Skeletal muscle tissue (tissue), 4 donors: Measurements from ENCODE around the gene DLG2. TPM values are rescaled to one million over a fixed set of nuclear protein-coding genes. Genes with fewer than 3 reads are reported as not detected.

Experiments
- H3K27ac ChIP-seq: one replicate; pipeline ENCODE4 v1.7.0; 2013; ENCODE audit warnings: mild to moderate bottlenecking, low read depth, low read length, inconsistent platforms
- H3K27me3 ChIP-seq, 3 donors: one replicate each; pipeline ENCODE4 v1.7.0; 2013; ENCODE audit warnings: low read length in 3 of 3; ENCODE audit not compliant: control insufficient read depth in 3 of 3, insufficient read depth in 3 of 3
- H3K36me3 ChIP-seq, 3 donors: one replicate each; pipeline ENCODE4 v1.7.0; 2013; ENCODE audit warnings: low read length in 3 of 3; ENCODE audit not compliant: control insufficient read depth in 3 of 3, insufficient read depth in 3 of 3
- H3K4me1 ChIP-seq, 3 donors: one replicate each; pipeline ENCODE4 v1.7.0; 2013; ENCODE audit warnings: low read length in 3 of 3, mild to moderate bottlenecking in 3 of 3; ENCODE audit not compliant: control insufficient read depth in 3 of 3, insufficient read depth in 3 of 3
- H3K4me3 ChIP-seq, 3 donors: one replicate each; pipeline ENCODE4 v1.7.0; 2013; ENCODE audit warnings: low read length in 3 of 3
- H3K9ac ChIP-seq, 3 donors: one replicate each; pipeline ENCODE4 v1.7.0; 2013; ENCODE audit warnings: low read length in 3 of 3, mild to moderate bottlenecking in 3 of 3, moderate library complexity in 2 of 3, low read depth in 1 of 3
- H3K9me3 ChIP-seq, 3 donors: one replicate each; pipeline ENCODE4 v1.7.0; 2013; ENCODE audit warnings: low read length in 3 of 3; ENCODE audit not compliant: control insufficient read depth in 3 of 3
- total RNA-seq: library from RNA; depleted of rRNA; stranded (reverse); fragments of >200 nt; gene quantifications from one replicate; pipeline ENCODE4 v1.2.3, GENCODE V29; 2014
- donor health status: Osteomylitis.

DLG2 gene
- total RNA-seq, 1 donor from 2014 or later = 18.3 TPM

DNA sequence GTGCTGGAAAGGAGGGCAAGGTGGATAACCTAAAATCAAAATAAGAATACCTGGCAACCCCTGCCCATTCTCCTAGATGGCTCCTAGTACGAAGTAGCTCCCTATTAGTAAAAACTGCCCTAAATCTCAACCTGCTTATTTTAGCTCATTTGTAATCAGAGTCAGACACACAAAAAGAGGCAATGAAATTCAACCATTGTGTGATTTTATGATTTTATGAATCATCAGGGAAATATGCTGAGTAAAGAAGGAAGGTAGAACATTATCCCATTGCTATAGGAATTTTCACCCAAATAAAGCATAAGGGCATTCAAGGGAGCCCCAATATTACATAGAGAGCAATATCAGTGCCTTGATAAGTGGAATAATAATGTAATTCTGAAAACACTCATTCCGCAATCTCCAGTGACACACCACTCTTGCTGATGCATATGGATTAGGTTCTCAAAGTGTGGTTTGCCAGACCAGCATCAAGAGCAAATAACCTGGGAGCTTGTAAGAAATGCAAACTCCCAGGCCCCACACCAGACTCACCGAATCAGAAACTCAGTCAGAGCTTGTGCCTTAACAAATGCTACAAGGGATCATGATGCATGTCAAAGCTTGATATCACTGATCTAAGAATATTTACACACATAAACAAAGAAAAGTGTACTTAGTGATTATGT lies 789.6 kb downstream of the DLG2 start:
- Histone ChIP-seq H3K4me3 (no peak overlapping the region), H3K27me3 (no peaks in the 10 kb centered on the region), H3K9ac (no peak overlapping the region), H3K36me3 (no peaks in the 10 kb centered on the region), H3K9me3 (peaks cover 0 to 2% (median 0%) of the 10 kb centered on the region in 3 donors), H3K27ac (no peak overlapping the region), H3K4me1 (no peaks in the 10 kb centered on the region)

DNA sequence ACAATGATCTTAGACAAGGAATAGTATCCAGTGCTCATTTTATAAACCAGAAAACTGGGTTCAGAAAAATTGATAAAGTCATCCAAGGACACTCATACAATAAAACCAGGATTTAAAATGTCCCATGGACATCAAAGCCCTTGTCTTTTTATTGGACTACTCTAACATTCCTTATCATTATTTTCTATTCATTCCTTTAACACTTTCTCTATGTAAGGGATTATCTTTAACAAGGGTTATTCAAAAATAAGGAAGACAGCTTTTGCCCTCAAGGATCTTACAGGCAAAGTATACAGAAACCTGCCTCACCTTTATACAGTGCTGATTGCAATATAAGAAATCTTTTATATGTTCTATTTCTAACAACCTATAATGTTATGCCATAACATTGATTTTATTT lies 790.8 kb downstream of the DLG2 start:
- H3K27me3 ChIP-seq = no peaks in the 10 kb centered on the region
- no peaks in the 10 kb centered on the region for H3K4me1 ChIP-seq
- H3K27ac ChIP-seq = no peak overlapping the region
- no peaks in the 10 kb centered on the region for H3K36me3 ChIP-seq
- peaks cover 0 to 2% (median 0%) of the 10 kb centered on the region in 3 donors for H3K9me3 ChIP-seq
- H3K9ac ChIP-seq = no peak overlapping the region
- H3K4me3 ChIP-seq = no peak overlapping the region

DNA sequence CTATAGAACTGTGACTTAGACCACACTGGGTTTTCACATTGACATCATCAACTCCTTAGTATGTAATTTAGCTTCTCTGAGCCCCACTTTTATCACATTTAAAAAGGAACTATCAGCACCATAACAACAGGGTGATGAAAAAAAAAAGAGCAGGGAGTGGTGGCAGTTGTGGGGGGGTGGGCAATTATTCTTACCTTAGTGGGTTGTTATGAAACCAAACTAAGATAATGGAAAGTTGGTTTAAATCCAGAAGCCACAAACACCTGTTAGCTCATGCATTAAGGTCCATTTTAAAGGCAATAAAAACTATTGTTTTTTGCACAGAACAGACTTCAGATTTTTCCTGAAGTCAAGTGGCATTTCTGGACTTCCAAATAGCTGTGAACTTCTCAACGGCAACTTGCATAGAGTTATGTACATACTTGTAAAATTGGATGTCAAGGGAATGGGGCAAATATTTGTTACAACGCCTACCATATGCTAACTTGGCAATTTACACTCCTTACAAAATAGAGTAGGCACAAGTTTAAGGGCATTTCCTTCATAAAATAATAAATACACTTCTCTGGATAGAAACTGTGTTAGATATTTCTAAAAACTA lies 793.6 kb downstream of the DLG2 start:
- Histone ChIP-seq H3K27ac (no peak overlapping the region), H3K27me3 (no peaks in the 10 kb centered on the region), H3K9me3 (no peaks in the 10 kb centered on the region), H3K36me3 (no peaks in the 10 kb centered on the region), H3K9ac (no peak overlapping the region), H3K4me1 (no peaks in the 10 kb centered on the region), H3K4me3 (no peak overlapping the region)

DNA sequence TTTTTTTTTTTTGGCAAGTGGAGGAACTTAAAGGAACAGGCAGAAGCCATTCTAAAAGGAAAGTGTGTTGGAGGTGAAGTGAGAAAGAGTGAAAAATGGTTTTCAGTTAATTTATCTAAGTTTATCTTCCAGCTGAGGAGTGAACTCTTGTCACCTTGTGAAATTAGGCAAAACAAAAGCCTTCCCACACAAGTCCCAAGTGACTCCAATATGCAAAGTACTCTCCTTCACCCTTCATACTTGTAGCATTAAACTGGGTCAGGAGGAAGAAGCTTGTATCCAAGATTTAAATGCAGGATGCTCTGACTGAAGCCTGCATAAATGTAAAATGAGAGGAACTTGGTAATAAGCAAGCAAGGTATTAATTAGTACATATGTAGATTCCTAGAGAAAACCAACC lies 796.8 kb downstream of the DLG2 start:
- H3K27ac ChIP-seq = no peak overlapping the region
- no peaks in the 10 kb centered on the region for H3K27me3 ChIP-seq
- H3K9me3 ChIP-seq = no peaks in the 10 kb centered on the region
- no peaks in the 10 kb centered on the region for H3K4me1 ChIP-seq
- H3K9ac ChIP-seq = no peak overlapping the region
- no peaks in the 10 kb centered on the region for H3K36me3 ChIP-seq
- H3K4me3 ChIP-seq = no peak overlapping the region

DNA sequence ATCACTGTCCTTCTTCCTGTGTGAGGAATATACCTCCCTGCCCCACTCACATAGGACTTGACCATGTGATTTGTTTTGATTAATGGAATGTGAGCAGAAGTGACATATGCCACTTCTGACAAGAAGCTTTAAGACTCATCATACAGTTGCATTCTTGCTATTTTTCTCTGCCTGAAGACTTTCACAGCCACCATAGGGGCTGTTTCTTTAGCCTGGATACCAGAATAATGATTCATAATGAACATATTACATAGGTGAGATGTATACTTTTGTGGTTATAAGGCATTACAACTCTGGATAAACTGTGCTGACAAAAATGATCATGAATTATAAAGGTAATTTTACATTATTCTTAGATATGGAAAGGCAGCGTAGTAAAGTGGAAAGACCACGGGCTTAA lies 798.0 kb downstream of the DLG2 start:
- Histone ChIP-seq H3K4me1 (no peaks in the 10 kb centered on the region), H3K27me3 (no peaks in the 10 kb centered on the region), H3K9ac (no peak overlapping the region), H3K36me3 (no peaks in the 10 kb centered on the region), H3K27ac (no peak overlapping the region), H3K4me3 (no peak overlapping the region), H3K9me3 (no peaks in the 10 kb centered on the region)

DNA sequence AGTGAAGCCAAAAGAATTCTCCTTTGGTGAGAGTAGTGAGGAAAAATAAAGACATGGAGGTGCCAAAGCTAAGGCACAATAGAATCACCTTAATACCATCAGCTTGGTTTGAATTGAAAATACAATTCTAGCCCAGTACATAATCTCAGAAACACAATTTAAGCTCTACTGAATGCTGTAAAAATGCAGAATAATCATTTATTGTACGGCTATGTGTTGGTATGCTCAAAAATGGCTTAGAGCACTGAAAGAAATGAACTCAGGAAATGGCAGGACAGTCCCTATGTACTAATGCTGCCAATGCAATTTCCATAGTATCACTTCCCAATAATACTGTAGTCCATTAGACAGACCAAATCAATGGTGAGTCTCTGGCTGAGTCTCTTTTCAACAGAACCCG lies 798.5 kb downstream of the DLG2 start:
- no peak overlapping the region for H3K27ac ChIP-seq
- H3K27me3 ChIP-seq = no peaks in the 10 kb centered on the region
- no peaks in the 10 kb centered on the region for H3K36me3 ChIP-seq
- no peaks in the 10 kb centered on the region for H3K4me1 ChIP-seq
- no peaks in the 10 kb centered on the region for H3K9me3 ChIP-seq
- H3K9ac ChIP-seq = no peak overlapping the region
- no peak overlapping the region for H3K4me3 ChIP-seq

DNA sequence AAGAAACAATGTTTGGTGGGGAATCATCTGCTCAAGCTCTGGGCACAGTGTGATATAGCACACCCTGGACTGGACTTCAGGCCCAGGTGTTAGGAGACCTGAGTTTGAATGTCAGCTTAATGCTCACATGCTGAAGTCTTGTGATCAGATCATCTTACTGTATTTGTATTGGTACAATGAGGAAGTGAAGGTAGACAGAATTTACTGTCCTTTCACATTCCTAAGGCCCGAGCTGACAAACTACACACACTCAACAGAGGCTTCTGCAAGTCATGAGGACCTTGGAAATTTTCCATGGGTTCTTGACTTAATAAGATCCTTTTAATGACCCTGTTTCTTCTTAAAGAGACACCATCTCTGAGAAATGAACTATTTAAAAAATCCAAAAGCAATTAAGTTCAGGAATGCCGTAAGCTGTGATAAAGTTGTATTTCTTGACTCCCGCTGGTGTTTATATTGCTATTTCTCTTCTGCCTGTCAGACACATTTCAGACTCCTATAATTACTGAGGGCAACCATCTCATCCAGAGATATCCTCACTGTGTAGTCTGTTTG lies 802.0 kb downstream of the DLG2 start:
- Histone ChIP-seq H3K9me3 (no peaks in the 10 kb centered on the region), H3K27ac (no peak overlapping the region)

DNA sequence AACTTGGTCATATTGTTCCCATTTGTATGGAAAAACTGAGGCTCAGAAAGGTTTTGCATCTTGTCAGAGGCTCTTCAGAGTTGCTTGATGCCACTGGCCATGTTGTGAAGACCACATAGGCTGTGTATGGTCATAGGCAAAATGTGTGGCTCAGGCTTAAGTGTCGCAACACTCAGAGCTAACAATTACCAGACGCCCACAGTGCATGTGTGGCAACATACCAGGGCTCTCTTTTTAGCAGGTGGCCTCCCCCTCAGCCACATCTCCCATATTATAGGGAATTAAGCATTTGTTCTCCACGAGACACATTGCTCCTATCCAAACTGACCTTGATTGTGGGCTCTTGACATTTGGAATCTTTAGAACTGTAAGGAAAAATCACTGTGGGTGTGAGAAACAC lies 802.5 kb downstream of the DLG2 start:
- no peaks in the 10 kb centered on the region for H3K9me3 ChIP-seq
- no peaks in the 10 kb centered on the region for H3K4me1 ChIP-seq
- no peak overlapping the region for H3K4me3 ChIP-seq
- no peak overlapping the region for H3K9ac ChIP-seq
- no peak overlapping the region for H3K27ac ChIP-seq
- H3K27me3 ChIP-seq = no peaks in the 10 kb centered on the region
- H3K36me3 ChIP-seq = no peaks in the 10 kb centered on the region

More for the DNA sequence above, 802.0 kb downstream of the DLG2 start:
- Histone ChIP-seq H3K36me3 (no peaks in the 10 kb centered on the region), H3K4me1 (no peaks in the 10 kb centered on the region), H3K4me3 (no peak overlapping the region), H3K27me3 (no peaks in the 10 kb centered on the region), H3K9ac (no peak overlapping the region)

DNA sequence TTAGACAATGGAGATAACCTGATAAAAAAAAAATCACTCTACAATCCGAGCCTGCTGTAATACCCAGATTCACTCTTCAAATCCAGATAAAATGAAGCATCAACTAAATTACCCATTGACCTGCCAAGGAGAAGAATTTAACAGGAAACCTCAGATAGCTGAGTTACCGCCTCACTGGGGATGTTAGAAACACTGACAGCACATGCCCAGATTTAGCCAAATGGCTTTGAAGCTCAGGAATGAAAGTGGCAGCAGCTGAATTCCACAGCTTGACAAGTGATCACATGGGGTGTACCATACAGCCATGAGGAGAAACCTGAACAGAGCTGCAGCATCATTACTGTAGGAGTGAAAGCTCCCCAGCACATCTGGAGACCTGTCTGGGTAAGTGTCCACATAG lies 807.6 kb downstream of the DLG2 start:
- Histone ChIP-seq H3K4me3 (no peak overlapping the region), H3K27me3 (no peaks in the 10 kb centered on the region), H3K9me3 (no peaks in the 10 kb centered on the region), H3K27ac (no peak overlapping the region), H3K9ac (no peak overlapping the region), H3K36me3 (no peaks in the 10 kb centered on the region), H3K4me1 (no peaks in the 10 kb centered on the region)

DNA sequence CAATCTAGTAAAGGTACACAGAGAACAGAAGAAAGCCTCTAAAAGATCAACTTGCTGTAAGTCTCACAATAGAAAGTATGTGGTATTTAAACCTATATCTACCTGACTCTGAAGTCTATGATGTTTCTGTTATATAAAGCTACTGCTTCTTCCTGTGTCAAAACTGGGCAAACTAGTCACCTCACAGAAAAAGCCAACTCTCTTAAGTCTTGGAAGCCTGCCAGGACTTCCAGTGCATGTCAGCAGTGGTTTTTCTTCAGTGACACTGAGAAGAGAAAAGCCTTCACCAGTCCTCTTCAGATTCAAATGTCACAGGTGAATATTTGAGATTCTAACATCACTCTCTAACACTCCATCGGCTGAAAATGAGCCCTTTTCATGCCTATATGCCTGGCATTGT lies 808.0 kb downstream of the DLG2 start:
- H3K4me1 ChIP-seq = no peaks in the 10 kb centered on the region
- no peaks in the 10 kb centered on the region for H3K27me3 ChIP-seq
- no peak overlapping the region for H3K27ac ChIP-seq
- no peak overlapping the region for H3K4me3 ChIP-seq
- no peak overlapping the region for H3K9ac ChIP-seq
- no peaks in the 10 kb centered on the region for H3K36me3 ChIP-seq
- H3K9me3 ChIP-seq = no peaks in the 10 kb centered on the region
